NCI-H2029 (cell line): ENCODE results near the gene CSNK1G3.

Source experiments
- DNase-seq: peaks from one replicate; lab custom pipeline; 2025; lab: John Stamatoyannopoulos, UW

CSNK1G3 gene

DNA sequence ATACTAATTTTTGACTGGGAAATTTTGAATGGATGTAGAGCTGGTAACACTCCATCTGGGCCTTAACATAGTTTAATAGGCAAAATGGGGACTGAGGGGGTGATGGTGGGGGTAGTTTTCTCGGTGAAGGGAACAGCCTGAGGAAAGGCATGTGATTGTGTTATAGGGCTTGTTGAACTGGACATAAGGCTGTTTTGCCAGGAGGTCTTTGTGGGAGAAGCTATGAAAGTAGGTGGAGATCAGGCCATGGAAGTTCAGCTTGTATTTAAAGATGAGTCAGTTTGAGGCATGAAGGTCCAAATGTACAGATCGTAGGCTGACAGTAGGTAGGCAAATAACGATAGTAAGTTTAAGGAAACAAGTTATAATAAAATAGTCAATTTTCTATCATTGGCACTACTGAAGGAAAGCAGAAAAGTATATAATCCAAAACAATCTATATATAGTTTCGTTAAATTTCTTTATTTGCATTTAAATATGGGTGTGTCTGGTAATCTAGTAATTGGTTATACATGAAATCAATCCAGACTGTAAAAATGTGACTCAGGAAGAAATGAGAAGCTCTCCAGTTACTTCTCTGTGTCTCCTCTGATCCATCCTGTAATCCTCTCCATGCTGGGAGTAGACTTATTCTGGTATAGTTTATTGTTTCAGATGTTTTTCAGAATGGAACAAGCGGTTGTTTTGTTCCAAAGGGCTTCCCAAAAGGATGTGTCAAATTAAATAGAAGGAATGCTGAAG, 2.8 kb downstream of the CSNK1G3 start:
- no peak for DNase-seq

DNA sequence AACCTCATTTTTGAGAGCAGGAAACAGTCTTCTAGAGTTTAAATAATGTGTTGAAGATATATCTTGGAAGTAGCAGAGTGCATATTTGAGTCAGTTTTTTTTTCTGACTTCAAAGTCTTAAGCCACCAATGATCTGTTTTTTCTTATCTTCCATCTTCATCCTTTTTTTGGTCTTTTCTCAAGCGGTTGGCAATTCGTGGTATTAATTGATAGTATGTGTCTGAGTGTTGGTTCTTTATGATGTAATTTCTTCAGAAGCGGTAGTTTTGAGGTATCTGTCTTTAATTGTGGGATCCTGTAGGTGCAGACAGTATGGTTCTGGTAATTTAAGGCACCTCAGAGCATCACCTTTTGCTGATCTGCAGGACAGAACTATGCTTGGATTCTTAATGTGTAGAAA, 3.9 kb downstream of the CSNK1G3 start:
- DNase-seq = no peak

DNA sequence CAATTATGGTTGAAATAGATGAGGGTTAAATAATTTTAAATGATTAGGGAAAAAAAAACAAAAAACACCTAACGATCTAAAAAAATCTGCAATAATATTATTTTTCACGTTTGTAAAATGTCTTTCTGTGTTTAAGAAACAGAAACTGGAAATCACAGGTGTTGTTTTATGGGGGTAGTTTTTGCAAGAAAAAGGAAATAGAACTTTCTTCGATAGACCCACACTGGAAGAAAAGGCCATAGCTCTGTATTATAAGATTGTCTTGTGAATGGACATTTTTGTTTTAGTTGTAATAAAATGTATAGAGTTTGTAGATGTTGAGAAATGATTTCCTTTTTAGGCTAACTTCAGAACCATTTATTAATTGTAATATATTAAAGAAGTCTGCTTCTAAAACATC, 5.5 kb downstream of the CSNK1G3 start:
- no peak for DNase-seq

DNA sequence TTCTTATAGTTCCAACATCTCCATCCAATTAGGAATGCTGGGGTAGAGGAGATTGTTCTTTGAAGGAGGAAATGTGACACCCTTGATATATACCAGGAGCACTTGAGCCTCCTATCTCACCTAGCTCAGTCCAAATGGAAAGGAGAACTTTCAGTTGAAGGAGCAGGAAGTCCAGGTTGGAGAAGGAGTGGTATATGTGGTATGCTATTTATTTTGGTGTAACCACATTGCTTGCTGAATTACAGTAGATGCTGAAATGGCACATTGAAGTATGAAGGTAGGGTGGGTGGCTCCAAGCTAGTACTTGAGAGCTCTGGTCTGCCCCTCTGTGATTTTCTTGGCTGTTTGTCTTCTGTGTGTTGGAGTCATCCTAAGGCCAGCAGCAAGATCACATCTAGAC, 6.1 kb downstream of the CSNK1G3 start:
- DNase-seq = no peak

DNA sequence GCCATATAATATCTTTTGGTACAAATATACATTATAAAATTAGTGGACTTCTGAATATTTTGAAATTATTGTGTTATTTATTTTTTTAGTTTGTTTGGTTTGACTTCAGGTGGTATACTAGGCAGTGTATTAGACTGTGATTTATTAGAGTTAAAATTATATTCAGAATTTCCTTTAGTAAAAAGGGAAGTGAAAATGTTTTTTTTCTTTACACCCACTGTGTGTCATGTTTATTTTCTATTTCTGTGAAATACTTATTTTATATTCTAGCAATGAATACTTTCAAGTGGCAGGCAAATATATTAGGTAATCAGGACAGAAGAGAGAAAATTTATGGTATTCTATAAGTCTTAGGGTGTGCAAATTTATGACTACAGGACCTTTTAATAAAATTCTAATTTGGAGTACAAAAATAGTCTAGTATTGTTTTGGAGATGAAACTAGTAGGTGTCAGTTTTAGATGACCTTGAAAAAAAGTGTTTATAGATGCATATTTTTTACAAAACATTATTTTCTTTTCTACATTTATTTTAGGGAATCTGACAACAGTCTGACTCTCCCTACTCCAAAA, 8.8 kb downstream of the CSNK1G3 start:
- DNase-seq = no peak

DNA sequence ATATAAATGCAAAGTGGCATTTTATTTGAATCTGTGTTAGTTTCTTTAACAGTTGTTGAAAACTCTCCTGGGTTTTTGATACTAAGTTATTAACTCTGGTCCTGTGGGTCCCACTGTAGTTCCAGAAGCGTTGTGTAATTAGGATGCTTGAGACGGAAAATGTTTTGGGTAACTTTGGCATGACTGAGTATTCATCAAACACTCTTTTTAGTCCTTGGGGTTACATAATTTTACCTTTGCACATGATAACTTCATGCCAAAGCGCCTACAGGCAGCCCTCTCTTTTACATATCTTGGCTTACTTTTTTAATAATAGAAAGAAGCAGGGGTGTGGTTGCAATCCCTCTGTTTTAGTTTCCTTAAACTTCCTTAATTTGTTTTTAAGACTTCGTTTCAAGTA, 12.2 kb downstream of the CSNK1G3 start:
- DNase-seq = no peak

DNA sequence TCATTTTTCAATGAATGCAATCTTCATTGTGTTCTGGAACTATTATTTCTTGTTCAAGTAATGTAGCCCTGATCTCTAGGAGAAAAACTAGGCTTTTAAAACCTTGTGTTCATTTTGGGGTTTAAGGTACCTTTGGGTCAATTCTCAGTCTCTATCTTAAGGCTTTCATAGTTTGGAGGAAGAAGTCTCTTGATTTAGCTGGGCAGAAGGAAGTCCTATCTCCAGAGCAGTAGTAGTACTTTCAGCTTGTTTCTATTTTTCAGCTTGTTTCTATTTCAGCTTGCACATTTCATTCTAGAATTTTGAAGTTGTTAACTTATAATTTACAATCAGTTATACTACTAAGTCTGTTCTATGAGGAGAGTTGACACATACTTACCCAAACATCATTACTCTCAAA, 15.2 kb downstream of the CSNK1G3 start:
- no peak for DNase-seq

DNA sequence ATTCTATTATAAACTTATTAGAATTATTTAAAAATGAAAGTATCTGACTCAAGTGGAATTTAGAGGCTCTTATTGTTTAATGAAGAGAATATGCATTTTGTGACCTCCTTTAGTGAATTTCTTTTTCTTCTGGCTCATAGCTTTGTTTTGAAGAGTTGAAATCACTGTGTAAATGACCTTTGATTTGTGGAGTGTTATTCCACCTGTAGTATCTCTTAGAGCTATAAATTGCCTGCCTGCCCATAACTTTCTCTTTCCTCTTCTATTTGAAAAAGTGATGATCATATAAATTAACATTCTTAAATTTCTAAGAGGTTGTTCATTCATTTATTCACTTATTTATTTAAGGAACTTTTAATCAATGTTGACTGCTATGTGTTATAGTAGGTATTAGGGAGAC, 16.1 kb downstream of the CSNK1G3 start:
- no peak for DNase-seq

DNA sequence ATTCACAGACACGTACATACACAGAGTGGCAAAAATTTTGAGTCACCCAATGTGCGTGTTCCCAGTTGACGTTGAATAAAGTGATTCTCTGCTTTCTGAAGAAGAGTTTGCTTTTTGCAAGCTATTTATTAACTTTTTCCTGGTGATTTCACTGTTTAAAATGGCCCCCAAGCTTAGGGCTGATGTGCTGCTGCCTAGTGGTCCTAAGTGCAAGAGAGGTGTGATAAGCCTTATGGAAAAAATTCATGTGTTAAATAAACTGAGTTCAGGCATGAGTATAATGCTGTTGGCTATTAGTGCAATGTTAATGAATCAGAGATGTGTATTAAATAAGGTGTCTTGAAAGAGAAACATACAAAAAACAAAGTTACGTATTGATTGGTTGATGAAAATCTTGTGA, 16.9 kb downstream of the CSNK1G3 start:
- DNase-seq = no peak

DNA sequence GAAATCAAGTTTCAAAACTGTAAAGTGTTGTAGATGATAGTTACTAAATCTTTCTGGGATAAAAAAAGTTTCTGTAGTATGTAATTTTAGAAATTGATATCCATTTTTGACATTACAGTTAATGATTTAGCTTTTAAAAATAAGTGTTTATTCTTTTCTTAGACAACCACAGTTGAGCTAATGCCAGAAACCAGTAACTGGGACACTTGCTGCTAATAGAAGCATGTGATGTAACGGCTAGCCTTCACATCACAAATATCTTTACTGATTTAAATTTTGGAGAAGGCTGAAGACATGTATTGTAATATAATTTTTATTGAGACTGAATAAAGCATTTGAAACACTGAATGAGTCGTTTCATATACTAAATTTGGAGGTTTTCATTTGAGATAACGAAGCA, 18.8 kb downstream of the CSNK1G3 start:
- DNase-seq = no peak

DNA sequence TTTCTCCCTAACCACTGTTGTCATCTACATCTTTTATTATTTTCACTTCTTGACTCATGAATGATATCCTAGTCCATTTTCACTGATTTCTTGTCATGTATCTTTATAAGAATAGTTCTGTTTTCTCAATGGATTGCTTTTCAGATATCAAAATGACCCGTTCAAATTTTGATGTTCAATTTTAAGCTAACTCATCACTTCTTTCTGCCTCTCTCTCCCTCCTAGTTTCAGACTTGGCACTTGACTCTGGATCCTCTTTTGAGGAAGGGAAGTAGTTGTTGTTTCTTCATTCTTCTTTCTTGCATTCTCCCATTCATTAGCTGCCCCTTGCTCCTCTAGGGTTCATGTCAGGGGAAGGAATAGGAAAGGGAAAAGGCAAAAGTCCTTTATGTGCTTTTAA, 23.7 kb downstream of the CSNK1G3 start:
- no peak for DNase-seq

DNA sequence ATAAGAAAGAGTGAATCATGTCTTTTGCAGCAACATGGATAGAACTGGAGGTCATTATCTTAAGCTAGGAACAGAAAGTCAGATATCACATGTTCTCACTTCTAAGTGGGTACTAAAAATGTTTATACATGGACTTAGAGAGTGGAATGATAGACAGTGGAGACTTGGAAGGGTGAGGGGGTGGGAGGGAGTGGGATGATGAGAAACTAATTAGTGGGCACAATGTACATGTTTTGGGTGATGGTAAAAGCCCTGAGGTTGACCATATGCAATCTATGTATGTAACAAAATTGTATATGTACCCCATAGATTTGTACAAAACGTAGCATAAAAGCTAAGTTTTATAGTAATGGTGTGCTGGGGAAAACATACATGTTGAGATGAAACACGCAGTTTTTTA, 25.3 kb downstream of the CSNK1G3 start:
- no peak for DNase-seq

DNA sequence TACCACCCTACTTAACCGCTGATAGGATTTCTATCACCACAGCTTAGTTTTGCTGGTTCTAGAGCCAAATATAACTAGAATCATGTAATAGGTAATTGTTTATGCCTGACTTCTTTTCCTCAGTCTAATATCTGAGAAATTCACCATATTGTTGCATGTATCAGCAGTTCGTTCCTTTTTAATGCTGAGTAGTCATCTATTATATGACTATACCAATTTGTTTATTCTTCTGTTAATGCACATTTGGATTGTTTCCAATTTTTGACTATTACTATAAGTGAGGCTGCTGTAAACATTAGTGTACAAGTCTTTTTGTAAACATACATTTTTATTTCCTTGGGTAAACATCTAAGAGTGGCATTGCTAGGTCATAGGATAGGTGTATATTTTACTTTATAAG, 25.9 kb downstream of the CSNK1G3 start:
- DNase-seq = no peak

DNA sequence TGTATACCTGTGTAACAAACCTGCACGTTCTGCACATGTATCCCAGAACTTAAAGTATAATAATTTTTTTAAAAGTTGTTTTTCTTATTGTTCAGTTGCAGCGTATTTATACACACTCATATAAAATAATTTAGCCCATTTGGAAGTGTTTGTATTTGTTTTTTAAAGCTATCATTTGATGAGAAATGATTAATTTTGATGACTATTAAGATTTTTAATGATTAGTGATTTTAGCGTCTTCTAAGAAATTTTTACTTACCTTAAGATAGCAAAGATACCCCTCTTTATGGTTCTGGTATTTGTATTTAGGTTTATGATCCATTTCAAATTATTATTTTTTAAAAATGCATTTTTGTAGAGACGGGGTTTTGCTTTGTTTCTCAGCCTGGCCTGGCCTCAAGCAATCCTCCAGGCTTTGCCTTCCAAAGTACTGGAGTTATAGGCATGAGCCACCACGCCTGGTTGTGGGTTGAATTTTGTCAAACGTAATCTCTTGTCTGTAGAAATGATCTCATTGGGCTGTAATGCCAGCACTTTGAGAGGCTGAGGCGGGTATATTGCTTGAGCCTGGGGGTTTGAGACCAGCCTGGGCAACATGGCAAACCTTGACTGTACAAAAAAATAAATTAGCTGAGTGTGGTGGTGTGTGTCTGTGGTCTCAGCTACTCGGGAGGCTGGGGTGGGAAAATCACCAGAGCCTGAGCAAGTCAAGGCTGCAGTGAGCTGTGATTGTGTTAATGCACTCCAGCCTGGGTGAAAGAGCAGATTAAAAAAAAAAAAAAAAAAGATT, 26.9 kb downstream of the CSNK1G3 start:
- no peak for DNase-seq

DNA sequence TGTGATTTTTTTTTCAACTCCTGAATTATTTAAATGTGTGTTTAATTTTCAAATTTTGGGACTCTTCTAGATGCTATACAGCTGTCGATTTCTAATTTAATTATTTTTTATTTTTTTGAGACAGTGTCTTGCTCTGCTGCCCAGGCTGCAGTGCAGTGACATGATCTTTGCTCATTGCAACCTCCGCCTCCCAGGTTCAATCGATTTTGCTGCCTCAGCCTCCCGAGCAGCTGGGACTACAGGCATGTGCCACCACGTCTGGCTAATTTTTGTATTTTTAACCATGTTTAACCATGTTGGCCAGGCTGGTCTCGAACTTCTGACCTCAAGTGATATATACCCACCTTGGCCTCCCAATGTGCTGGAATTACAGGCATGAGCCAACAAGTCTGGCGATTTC, 28.6 kb downstream of the CSNK1G3 start:
- DNase-seq = no peak

DNA sequence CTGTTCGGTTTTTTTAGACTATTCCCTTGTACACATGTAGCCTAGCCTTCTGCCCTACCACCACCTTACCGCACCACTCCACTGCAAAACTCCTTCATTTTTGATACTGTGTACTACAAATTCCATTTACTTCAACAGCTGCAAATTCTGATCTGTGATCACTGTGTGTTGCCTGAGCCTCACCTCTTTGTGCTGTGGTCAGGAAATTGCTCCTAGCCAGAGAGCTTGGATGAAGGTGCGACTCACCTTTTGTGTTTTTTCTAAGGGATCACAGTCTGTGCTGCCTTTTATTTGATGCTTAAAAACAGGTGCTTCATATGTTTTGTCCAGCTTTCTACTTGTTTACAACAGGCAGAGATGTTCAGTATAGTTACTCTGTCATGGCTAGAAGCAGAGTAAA, 31.5 kb downstream of the CSNK1G3 start:
- DNase-seq = no peak

DNA sequence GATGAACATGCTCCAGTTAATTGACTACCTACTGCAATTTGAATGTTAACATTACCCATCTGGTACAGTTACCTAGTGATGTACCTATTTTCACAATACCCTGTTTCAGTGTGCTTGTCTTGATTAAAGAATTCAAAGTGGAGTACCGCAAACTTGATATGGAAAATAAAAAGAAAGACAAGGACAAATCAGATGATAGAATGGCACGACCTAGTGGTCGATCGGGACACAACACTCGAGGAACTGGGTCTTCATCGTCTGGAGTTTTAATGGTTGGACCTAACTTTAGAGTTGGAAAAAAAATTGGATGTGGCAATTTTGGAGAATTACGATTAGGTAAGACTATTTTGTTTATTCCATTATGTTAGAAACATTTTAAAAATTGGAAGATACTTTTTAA, 33.5 kb downstream of the CSNK1G3 start:
- DNase-seq = no peak

DNA sequence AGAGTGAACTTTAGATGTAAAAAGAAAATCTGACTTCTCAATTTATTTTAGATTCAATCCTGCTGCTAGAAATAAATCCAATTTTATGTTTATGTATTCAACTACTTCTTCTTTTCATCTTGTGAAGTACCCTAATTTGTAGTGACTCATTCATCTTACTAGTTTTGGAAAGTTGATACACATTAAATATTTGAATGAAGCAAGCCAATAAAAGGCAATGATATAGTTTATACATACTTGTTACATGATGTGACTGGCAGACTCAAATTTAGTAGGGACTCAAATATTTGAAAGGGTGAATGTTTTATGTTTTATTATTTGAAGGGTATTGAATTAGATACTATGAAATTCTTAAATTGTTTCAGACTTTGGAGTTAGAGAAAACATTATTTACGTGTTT, 34.7 kb downstream of the CSNK1G3 start:
- no peak for DNase-seq

DNA sequence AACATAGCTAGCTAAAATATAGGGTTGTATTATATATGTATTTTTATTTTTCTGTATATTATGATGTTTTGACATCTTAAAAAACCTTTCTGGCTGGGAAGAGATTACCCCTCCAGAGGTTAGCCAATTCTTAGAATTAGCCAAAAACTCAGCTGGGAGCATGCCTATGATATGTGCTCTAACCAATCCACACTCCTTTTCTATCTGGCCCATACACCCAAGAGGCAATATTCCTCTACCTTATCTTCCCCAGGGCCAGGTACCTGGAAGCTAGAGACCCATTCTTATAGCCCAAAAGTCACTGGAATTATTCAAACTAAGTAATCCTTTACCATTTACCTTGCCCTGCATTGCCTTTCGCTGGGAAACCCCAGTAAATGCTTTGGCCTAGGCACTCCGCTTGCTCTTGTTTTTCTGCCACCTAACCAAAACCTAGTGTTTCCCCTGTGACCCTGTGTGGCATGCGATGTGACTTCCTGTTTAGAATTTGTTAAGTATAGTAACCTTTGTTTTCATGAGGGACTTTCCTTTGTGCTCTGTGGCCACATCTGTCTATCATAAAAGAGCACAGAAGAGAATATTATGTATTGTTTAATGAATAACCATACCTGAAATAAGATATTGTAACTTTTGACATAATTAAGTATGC, 37.4 kb downstream of the CSNK1G3 start:
- no peak for DNase-seq

DNA sequence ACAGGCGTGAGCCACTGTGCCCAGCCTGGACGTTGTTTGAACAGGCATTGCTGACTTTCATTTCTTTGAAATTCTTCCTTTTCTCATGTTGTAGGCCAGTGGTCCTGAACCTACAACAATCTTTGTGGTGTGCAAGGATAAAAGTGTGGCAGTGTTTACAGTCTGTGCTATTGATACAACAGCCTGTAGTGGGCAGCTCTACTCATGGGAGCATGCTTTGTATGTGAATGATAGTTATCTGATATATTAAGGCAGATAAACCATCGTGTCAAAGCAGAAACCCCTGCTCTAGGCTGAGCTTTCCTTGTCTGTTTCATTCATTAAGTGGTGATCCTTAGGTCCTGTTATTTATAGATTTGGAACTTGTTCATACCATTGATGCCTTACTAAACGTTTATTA, 42.6 kb downstream of the CSNK1G3 start:
- no peak for DNase-seq

DNA sequence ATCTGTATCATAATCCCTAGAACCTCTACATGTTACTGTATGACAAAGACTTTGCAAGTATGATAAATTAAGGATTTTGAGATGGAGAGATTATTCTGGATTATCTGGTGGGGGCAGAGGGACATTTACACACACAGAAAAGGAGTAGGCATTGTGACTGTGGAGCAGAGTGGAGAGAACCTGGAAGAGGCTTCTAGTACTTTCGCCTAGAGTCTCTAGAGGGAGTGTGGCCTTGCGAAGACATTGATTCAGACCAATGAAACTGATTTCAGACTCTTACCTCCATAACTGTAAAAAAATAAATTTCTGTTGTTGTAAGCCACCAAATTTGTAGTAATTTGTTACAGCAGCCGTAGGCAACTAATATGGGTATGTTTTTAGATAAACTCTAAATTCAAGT, 45.9 kb downstream of the CSNK1G3 start:
- DNase-seq = no peak

DNA sequence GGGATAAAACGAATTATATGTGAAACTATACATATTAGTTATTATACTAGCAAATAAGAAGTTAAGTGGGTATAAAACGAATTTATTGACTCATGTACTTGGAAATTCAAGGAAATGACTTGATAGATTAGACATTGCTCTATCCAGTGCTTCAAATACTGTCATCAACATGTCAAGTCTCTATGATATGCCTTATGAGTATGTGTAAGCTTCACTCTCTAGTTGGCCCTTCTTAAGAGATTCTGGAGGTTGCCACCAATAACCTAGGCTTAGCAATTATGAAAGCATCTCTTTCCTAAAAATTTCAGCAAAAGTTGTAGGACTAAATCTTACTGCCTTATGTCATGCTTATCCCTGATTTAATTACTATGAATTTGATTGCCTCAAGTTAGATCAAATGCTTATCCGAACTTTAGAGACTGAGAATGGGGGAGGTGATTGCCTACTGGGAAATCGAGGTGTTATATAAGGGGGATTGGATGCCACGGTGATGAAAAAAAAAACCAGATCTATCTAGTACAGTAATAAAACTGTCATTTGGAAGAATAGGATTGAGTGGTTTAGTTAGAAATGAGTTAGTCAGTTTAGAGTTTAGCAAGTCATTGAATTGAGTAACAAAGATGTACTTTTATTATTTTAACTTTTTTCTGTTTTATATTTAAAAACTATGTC, 46.9 kb downstream of the CSNK1G3 start:
- no peak for DNase-seq

DNA sequence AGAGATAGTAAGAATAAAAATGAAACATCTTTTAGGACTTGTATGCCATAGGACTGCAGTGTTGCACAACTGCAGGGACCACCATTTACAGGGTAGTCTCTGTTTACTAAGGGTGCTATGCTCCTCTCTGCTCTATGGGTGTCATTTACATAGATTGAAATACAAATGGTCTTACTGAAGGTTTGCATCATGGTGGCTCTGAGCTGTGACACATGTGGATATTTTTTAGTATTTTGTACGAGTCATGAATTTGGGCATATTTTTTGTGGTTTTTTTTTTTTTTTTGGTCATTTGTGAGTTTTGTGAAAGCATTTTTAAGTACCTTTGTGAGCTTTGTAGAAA, 47.4 kb downstream of the CSNK1G3 start:
- no peak for DNase-seq
